Occipital lobe (tissue), 1 donor: Measurements from ENCODE around the gene SLC22A8. TPM values are rescaled to one million over a fixed set of nuclear protein-coding genes. Genes with fewer than 3 reads are reported as not detected.

ENCODE experiments used
- total RNA-seq: library from RNA; depleted of rRNA; stranded (reverse); fragments of >200 nt; gene quantifications from one replicate; pipeline ENCODE4 v1.2.3, GENCODE V29; 2014

The SLC22A8 gene
- total RNA-seq, 1 donor from 2014 or later = 1.2 TPM

Other genes with a start within 250 kb of the SLC22A8 start
- 17.2 TPM for gene TAF6L, start 244.4 kb downstream of the SLC22A8 start, total RNA-seq
- gene TMEM179B, start 228.4 kb downstream of the SLC22A8 start, total RNA-seq = 20.9 TPM
- 15.9 TPM for gene TMEM223, start 223.8 kb downstream of the SLC22A8 start, total RNA-seq
- 13.1 TPM for gene NXF1, start 210.4 kb downstream of the SLC22A8 start, total RNA-seq
- 32.8 TPM for gene STX5, start 183.8 kb downstream of the SLC22A8 start, total RNA-seq
- gene TEX54, start 183.0 kb downstream of the SLC22A8 start, total RNA-seq = not detected
- gene WDR74, start 176.3 kb downstream of the SLC22A8 start, total RNA-seq = 47.9 TPM
- gene SLC3A2, start 134.9 kb downstream of the SLC22A8 start, total RNA-seq = 87.3 TPM
- gene CHRM1, start 94.5 kb downstream of the SLC22A8 start, total RNA-seq = 12.3 TPM
- gene SLC22A6, start 30.9 kb downstream of the SLC22A8 start, total RNA-seq = 8.4 TPM
- gene SLC22A24, start 128.4 kb upstream of the SLC22A8 start, total RNA-seq = not detected
- under 0.01 TPM for gene SLC22A25, start 227.8 kb upstream of the SLC22A8 start, total RNA-seq